Prostate gland (tissue), 2 donors: Measurements from ENCODE around the gene R3HDML. TPM values are rescaled to one million over a fixed set of nuclear protein-coding genes. Genes with fewer than 3 reads are reported as not detected.

ENCODE experiments used
- DNase-seq: peaks from one replicate; pipeline ENCODE4 v3.0.0-alpha.2; 2019; ENCODE audit warnings: low spot score
- H3K27ac ChIP-seq, 2 donors: fragments of 200-600 bp; sonication (generic); 2 replicates each; pipeline ENCODE4 v1.5.1; 2017 to 2019
- H3K27me3 ChIP-seq: fragments of 200-600 bp; sonication (generic); replicated peaks from 2 replicates; pipeline ENCODE4 v1.5.1; 2019; ENCODE audit not compliant: insufficient read depth
- H3K36me3 ChIP-seq, 2 donors: fragments of 200-600 bp; sonication (generic); 1 replicate in 1 of 2; 2 replicates in 1 of 2; pipeline versions ENCODE4 v1.5.1 to v1.8.1; 2017 to 2019
- H3K4me1 ChIP-seq: fragments of 200-600 bp; sonication (generic); replicated peaks from 2 replicates; pipeline ENCODE4 v1.5.1; 2019
- H3K4me3 ChIP-seq, 2 donors: fragments of 200-600 bp; sonication (generic); 2 replicates each; pipeline ENCODE4 v1.5.1; 2017 to 2019
- H3K9me3 ChIP-seq: fragments of 200-600 bp; sonication (generic); 2 replicates; pipeline ENCODE4 v1.5.1; 2017
- POLR2A ChIP-seq: fragments of 450-650 bp; IDR thresholded peaks from one replicate; pipeline ENCODE4 v1.6.1; 2016; ENCODE audit warnings: antibody characterized with exemption, mild to moderate bottlenecking
- POLR2AphosphoS5 ChIP-seq: sonication (generic); formaldehyde crosslinking; IDR thresholded peaks from one replicate; pipeline ENCODE4 v1.6.1; 2017; ENCODE audit warnings: antibody characterized with exemption
- WGBS: methylation state at CpG from one replicate; pipeline ENCODE4 v1.1.5; 2018; 5-methylcytosine and 5-hydroxymethylcytosine counted together
- intact Hi-C: fragments of 100-400 bp; cut with DNase I; formaldehyde crosslinking; loops from one replicate; pipeline ENCODE4 v1.14.2; 2022
- total RNA-seq, 2 donors: library from RNA; depleted of rRNA; stranded (reverse); fragments of >200 nt; gene quantifications; one replicate each; pipeline ENCODE4 v1.1.0, GENCODE V29; 2016
- TF ChIP-seq, protein P1 (sequence below), 4 experiments: fragments of 200-600 bp in 2 of 4; fragments of 450-650 bp in 2 of 4; sonication (generic) in 2 of 4; IDR thresholded peaks; 1 replicate in 3 of 4; 2 replicates in 1 of 4; pipeline ENCODE4 v1.5.1; 2016 to 2019; ENCODE audit warnings: antibody characterized with exemption in 4 of 4, mild to moderate bottlenecking in 2 of 4, moderate library complexity in 2 of 4

The R3HDML gene
- total RNA-seq, 2 donors from 2014 or later = 0.91 TPM; not detected in 1

- DNase-seq = no peak
- intact Hi-C loops = no loop called here
Observed at GRCh38 chr20:44395461-44396340, 58.9 kb downstream of the R3HDML start.

DNA sequence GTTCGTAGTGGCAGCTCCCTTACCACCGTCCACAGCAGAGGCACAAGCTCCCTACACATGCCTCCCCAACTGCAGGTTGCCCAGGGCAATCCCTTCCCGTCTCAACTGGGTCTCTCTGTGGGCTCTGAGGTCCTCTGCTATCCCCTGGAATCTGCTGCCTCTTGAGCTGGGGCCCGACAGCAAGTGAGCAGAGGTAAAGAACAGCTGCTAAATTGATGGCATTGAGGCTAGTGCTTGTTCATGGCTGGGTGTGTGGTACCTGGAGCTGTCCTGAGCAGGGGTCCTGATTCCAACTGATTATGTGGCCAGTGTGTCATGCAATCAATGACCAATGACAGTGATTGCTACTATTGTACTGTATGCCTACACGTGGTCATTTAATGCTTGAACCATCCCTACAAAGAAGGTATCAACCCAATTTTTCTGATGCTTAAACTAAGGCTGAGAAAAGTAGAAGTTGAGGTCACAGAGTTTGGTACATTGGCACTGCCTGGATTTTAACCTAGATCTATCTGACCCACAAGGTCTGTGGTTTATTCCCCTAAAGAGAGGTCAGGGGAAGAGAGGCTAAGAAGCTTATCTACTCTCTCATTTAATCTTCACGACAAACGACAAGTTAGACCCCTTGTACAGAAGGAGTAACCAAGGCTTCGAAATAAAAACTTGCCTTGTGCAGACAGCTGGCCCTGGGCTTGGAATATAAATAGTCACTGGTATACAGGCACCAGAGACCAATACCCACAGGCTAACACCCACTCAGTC is 59.7 kb downstream of the R3HDML start:
- Histone ChIP-seq H3K4me3 (no peak overlapping the region), H3K27ac (no peak overlapping the region), H3K36me3 (no peaks in the 10 kb centered on the region), H3K4me1 (no peaks in the 10 kb centered on the region), H3K27me3 (peaks cover 2% of the 10 kb centered on the region), H3K9me3 (no peaks in the 10 kb centered on the region)
- intact Hi-C loops = no loop called here
- TF ChIP-seq, protein P1, sequence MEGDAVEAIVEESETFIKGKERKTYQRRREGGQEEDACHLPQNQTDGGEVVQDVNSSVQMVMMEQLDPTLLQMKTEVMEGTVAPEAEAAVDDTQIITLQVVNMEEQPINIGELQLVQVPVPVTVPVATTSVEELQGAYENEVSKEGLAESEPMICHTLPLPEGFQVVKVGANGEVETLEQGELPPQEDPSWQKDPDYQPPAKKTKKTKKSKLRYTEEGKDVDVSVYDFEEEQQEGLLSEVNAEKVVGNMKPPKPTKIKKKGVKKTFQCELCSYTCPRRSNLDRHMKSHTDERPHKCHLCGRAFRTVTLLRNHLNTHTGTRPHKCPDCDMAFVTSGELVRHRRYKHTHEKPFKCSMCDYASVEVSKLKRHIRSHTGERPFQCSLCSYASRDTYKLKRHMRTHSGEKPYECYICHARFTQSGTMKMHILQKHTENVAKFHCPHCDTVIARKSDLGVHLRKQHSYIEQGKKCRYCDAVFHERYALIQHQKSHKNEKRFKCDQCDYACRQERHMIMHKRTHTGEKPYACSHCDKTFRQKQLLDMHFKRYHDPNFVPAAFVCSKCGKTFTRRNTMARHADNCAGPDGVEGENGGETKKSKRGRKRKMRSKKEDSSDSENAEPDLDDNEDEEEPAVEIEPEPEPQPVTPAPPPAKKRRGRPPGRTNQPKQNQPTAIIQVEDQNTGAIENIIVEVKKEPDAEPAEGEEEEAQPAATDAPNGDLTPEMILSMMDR (IDR thresholded peaks at IDR 0.05) = no peak
- TF ChIP-seq POLR2A = no peak
- TF ChIP-seq POLR2AphosphoS5 = no peak
- DNase-seq = no peak
- 53% methylated on average over 8 of the region's 8 CpGs for whole genome bisulfite sequencing

More at GRCh38 chr20:44395461-44396340, 58.9 kb downstream of the R3HDML start:
- TF ChIP-seq POLR2A (no peak), POLR2AphosphoS5 (no peak)
- TF ChIP-seq, protein P1 (IDR thresholded peaks at IDR 0.05) = no peak
- H3K27me3 ChIP-seq = no peaks in the 10 kb centered on the region
- no peak overlapping the region for H3K4me3 ChIP-seq
- no peak overlapping the region for H3K27ac ChIP-seq
- 67% methylated on average over 11 of the region's 11 CpGs for WGBS
- H3K9me3 ChIP-seq = no peaks in the 10 kb centered on the region
- H3K36me3 ChIP-seq = no peaks in the 10 kb centered on the region
- no peaks in the 10 kb centered on the region for H3K4me1 ChIP-seq

DNA sequence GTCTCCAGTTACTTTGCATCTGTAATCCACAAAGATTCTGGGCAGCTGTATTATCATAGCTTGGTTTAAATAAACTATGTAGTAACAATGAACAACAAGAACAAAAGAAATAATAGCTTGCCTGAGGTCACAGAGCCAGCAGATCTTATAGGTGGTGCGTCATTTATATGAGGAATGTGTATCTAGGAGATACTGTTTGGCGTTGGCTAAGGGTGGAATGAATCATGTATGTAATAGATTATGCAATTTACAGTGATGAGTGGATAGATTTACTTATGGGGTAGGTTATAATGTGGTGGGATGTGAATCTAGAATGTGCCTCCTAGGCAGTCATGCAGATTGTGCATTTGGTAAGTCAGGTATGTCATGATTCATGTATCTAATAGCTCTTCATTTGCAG is 61.5 kb downstream of the R3HDML start:
- no peak overlapping the region for H3K27ac ChIP-seq
- no peaks in the 10 kb centered on the region for H3K36me3 ChIP-seq
- intact Hi-C loops = no loop called here
- no peaks in the 10 kb centered on the region for H3K9me3 ChIP-seq
- no peak for DNase-seq
- no peaks in the 10 kb centered on the region for H3K4me1 ChIP-seq
- WGBS = 43% methylated on average over 2 of the region's 2 CpGs
- H3K27me3 ChIP-seq = peaks cover 2% of the 10 kb centered on the region
- TF ChIP-seq POLR2A = no peak
- TF ChIP-seq POLR2AphosphoS5 = no peak
- TF ChIP-seq, protein P1 (IDR thresholded peaks at IDR 0.05) = no peak
- H3K4me3 ChIP-seq = no peak overlapping the region

- H3K27ac ChIP-seq = no peak overlapping the region
- H3K36me3 ChIP-seq = no peaks in the 10 kb centered on the region
- TF ChIP-seq, protein P1 (IDR thresholded peaks at IDR 0.05) = no peak
- TF ChIP-seq POLR2AphosphoS5 (no peak), POLR2A (no peak)
- H3K27me3 ChIP-seq = peaks cover 2% of the 10 kb centered on the region
- no peaks in the 10 kb centered on the region for H3K4me1 ChIP-seq
- H3K9me3 ChIP-seq = no peaks in the 10 kb centered on the region
- no peak overlapping the region for H3K4me3 ChIP-seq
- 86% methylated on average over 3 of the region's 3 CpGs for WGBS
- DNase-seq = no peak
- intact Hi-C loops = no loop called here
Observed at GRCh38 chr20:44399446-44399845, 62.6 kb downstream of the R3HDML start.
